ENCODE results near the gene PCDHGA5.
"Not testable (repeated sequence)": the region's sequence is repeated elsewhere in the genome, so short reads cannot be mapped to it uniquely, and the experiment has no call there.

GRCh38 chr5:141415275-141415618 lies 51.3 kb downstream of the PCDHGA5 start:
- TF ChIP-seq CTCF, POLR2A (IDR thresholded peaks at IDR 0.05): not testable (repeated sequence)
